OCI-LY1 (cell line): Measurements from ENCODE around the gene SLX4IP.
A peak's percentile ranks its signal among the peaks of the same experiment; 100 is the strongest.

ENCODE experiments used
- H2AFZ ChIP-seq: fragments of 200-600 bp; sonication (generic), shearing (Covaris generic); 2 replicates; pipeline ENCODE4 v1.6.0; 2014; ENCODE audit warnings: antibody characterized with exemption, mild to moderate bottlenecking, low read length
- H3F3A ChIP-seq: fragments of 200-600 bp; sonication (generic), shearing (Covaris generic); 2 replicates; pipeline ENCODE4 v1.6.0; 2014; ENCODE audit warnings: mild to moderate bottlenecking, antibody characterized with exemption, low read length, moderate library complexity; ENCODE audit not compliant: insufficient read depth
- H3K27ac ChIP-seq: fragments of 200-600 bp; sonication (generic); 2 replicates; pipeline ENCODE4 v1.5.1; 2014; ENCODE audit warnings: low read length, mixed run types, mild to moderate bottlenecking, low read depth; ENCODE audit not compliant: poor library complexity, severe bottlenecking
- H3K27me3 ChIP-seq: fragments of 200-600 bp; sonication (generic); 2 replicates; pipeline ENCODE4 v1.6.0; 2014; ENCODE audit warnings: antibody characterized with exemption, mild to moderate bottlenecking, low read length, moderate library complexity; ENCODE audit not compliant: insufficient read depth
- H3K36me3 ChIP-seq: fragments of 200-600 bp; sonication (generic); 2 replicates; pipeline ENCODE4 v1.6.1; 2014; ENCODE audit warnings: mild to moderate bottlenecking, antibody characterized with exemption, low read length, moderate library complexity, mixed read lengths; ENCODE audit not compliant: insufficient read depth
- H3K4me1 ChIP-seq: fragments of 200-600 bp; sonication (generic); 2 replicates; pipeline ENCODE4 v1.5.1; 2014; ENCODE audit warnings: mild to moderate bottlenecking, low read length, moderate library complexity; ENCODE audit not compliant: insufficient read depth, severe bottlenecking
- H3K4me2 ChIP-seq: fragments of 200-600 bp; sonication (generic), shearing (Covaris generic); 2 replicates; pipeline ENCODE4 v1.6.1; 2014; ENCODE audit warnings: low read length
- H3K4me3 ChIP-seq: fragments of 200-600 bp; sonication (generic); 2 replicates; pipeline ENCODE4 v1.5.1; 2014; ENCODE audit warnings: low read length, low read depth, mild to moderate bottlenecking, mixed read lengths; ENCODE audit not compliant: poor library complexity, severe bottlenecking
- H3K79me2 ChIP-seq: fragments of 200-600 bp; shearing (Covaris generic); 2 replicates; pipeline ENCODE4 v1.6.1; 2016; ENCODE audit warnings: mixed run types, low read length, mixed read lengths; ENCODE audit not compliant: insufficient read depth
- H3K9ac ChIP-seq: fragments of 200-600 bp; sonication (generic), shearing (Covaris generic); 2 replicates; pipeline ENCODE4 v1.6.1; 2014; ENCODE audit warnings: mild to moderate bottlenecking, low read length, mixed read lengths
- H3K9me2 ChIP-seq: fragments of 200-600 bp; sonication (generic), shearing (Covaris generic); 2 replicates; pipeline ENCODE4 v1.6.1; 2014; ENCODE audit warnings: low read depth, mild to moderate bottlenecking, low read length, mixed read lengths
- H3K9me3 ChIP-seq: fragments of 200-600 bp; shearing (Covaris generic); 2 replicates; pipeline ENCODE4 v1.6.1; 2014; ENCODE audit warnings: low read length, mixed read lengths
- H4K20me1 ChIP-seq: fragments of 200-600 bp; sonication (generic), shearing (Covaris generic); 2 replicates; pipeline ENCODE4 v1.6.0; 2016; ENCODE audit warnings: mild to moderate bottlenecking, low read length; ENCODE audit not compliant: insufficient read depth
- EZH2 ChIP-seq: fragments of 200-600 bp; sonication (generic), shearing (Covaris generic); IDR thresholded peaks from 2 replicates; pipeline ENCODE4 v1.8.0; 2017; ENCODE audit warnings: borderline replicate concordance, mixed run types, mild to moderate bottlenecking, antibody characterized with exemption, low read length, moderate library complexity, mixed read lengths
- TF ChIP-seq, protein P1 (sequence below): fragments of 200-600 bp; sonication (generic), shearing (Covaris generic); IDR thresholded peaks from 2 replicates; pipeline ENCODE4 v1.5.1; 2017; ENCODE audit warnings: mild to moderate bottlenecking, antibody characterized with exemption, low read length, moderate library complexity, mixed read lengths

The SLX4IP gene

DNA sequence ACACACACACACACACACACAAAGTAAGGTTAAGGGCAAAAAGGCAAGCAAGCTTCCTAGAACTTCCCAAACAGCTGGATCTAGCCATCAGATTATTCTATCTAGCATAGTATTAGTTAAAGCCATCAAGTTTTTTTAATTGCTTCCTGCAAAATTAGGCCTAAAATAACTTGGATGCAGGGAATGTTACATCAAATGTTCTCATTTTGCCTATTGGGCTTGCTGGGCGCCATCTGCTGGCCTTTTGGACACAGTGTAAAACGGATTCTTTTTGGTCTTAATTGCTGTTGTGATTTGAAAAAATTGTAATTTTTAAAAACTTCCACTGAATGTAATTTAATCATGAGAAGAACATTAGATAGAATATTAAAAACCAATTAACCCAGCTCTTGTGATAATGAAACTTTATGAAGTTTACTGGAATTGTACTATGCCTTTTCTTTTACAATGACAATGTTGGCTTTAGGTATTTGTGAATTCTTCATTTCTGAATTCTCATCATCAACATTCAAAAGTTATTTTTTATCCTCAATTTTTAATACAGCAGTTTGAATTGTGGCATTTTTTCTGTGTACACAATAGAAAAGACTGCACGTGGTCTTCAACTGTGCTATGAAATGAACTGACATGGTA, 7.9 kb upstream of the SLX4IP start:
- no peaks in the 10 kb centered on the region for H3K9me2 ChIP-seq
- TF ChIP-seq EZH2 = no peak
- TF ChIP-seq, protein P1, sequence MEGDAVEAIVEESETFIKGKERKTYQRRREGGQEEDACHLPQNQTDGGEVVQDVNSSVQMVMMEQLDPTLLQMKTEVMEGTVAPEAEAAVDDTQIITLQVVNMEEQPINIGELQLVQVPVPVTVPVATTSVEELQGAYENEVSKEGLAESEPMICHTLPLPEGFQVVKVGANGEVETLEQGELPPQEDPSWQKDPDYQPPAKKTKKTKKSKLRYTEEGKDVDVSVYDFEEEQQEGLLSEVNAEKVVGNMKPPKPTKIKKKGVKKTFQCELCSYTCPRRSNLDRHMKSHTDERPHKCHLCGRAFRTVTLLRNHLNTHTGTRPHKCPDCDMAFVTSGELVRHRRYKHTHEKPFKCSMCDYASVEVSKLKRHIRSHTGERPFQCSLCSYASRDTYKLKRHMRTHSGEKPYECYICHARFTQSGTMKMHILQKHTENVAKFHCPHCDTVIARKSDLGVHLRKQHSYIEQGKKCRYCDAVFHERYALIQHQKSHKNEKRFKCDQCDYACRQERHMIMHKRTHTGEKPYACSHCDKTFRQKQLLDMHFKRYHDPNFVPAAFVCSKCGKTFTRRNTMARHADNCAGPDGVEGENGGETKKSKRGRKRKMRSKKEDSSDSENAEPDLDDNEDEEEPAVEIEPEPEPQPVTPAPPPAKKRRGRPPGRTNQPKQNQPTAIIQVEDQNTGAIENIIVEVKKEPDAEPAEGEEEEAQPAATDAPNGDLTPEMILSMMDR = peak; percentile 91
- H3K4me3 ChIP-seq = no peak overlapping the region
- H3K9ac ChIP-seq = no peak overlapping the region
- peaks cover 17% of the 10 kb centered on the region for H3K4me1 ChIP-seq
- H3F3A ChIP-seq = no peaks in the 10 kb centered on the region
- no peak overlapping the region for H3K27ac ChIP-seq
- no peaks in the 10 kb centered on the region for H3K9me3 ChIP-seq
- H3K36me3 ChIP-seq = peaks cover 24% of the 10 kb centered on the region
- H3K27me3 ChIP-seq = no peaks in the 10 kb centered on the region
- H3K79me2 ChIP-seq = peaks cover 40% of the 10 kb centered on the region
- no peak overlapping the region for H3K4me2 ChIP-seq
- H2AFZ ChIP-seq = no peak overlapping the region
- no peaks in the 10 kb centered on the region for H4K20me1 ChIP-seq

- no peak overlapping the region for H3K4me2 ChIP-seq
- H4K20me1 ChIP-seq = no peaks in the 10 kb centered on the region
- no peak for TF ChIP-seq EZH2
- TF ChIP-seq, protein P1 = no peak
- H3K4me1 ChIP-seq = peaks cover 23% of the 10 kb centered on the region
- no peak overlapping the region for H3K9ac ChIP-seq
- H2AFZ ChIP-seq = no peak overlapping the region
- no peaks in the 10 kb centered on the region for H3K9me2 ChIP-seq
- no peak overlapping the region for H3K4me3 ChIP-seq
- H3K36me3 ChIP-seq = peaks cover 22% of the 10 kb centered on the region
- H3K79me2 ChIP-seq = peaks cover 38% of the 10 kb centered on the region
- H3K27ac ChIP-seq = no peak overlapping the region
- no peaks in the 10 kb centered on the region for H3K9me3 ChIP-seq
- H3F3A ChIP-seq = no peaks in the 10 kb centered on the region
- no peaks in the 10 kb centered on the region for H3K27me3 ChIP-seq
Measured at GRCh38 chr20:10428008-10428407, 7.1 kb upstream of the SLX4IP start.

DNA sequence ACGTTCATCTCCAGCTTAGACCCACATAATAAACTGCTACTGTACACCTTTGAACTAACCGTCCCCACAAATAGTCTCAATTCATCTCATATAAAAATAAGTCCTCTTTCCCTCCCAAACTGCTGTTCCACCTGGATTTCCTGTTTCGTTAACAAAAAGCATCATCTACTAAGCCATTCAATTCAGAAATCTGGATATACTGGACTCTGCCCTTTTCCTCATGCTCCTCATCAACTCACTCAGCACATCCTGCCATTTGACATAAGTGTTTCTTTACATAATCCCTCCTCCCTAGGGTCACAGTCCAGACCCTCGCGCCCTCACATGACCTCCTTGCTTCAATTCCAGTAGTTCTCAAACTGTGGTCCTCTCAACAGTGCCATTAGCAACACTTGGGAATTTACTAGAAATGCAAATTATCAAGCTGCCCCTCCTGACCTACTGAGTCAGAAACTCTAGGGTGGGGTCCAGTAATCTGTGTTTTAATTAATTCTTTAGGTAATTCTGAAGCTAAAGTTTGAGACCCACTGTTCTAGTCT, 5.6 kb upstream of the SLX4IP start:
- no peaks in the 10 kb centered on the region for H3K9me2 ChIP-seq
- no peaks in the 10 kb centered on the region for H3K9me3 ChIP-seq
- H3K4me2 ChIP-seq = no peak overlapping the region
- H3K27ac ChIP-seq = no peak overlapping the region
- peaks cover 29% of the 10 kb centered on the region for H3K4me1 ChIP-seq
- H3K27me3 ChIP-seq = no peaks in the 10 kb centered on the region
- H3K36me3 ChIP-seq = peaks cover 13% of the 10 kb centered on the region; the same call in 1 of the 2 replicates
- H3K9ac ChIP-seq = no peak overlapping the region
- H3K79me2 ChIP-seq = peaks cover 24% of the 10 kb centered on the region
- H3F3A ChIP-seq = no peaks in the 10 kb centered on the region
- H4K20me1 ChIP-seq = no peaks in the 10 kb centered on the region
- H3K4me3 ChIP-seq = no peak overlapping the region
- no peak overlapping the region for H2AFZ ChIP-seq
- no peak for TF ChIP-seq EZH2
- TF ChIP-seq, protein P1 = no peak
